Myometrial cell (primary cell): ENCODE results near the gene GABPB2. TPM values are rescaled to one million over a fixed set of nuclear protein-coding genes. Genes with fewer than 3 reads are reported as not detected.

Experiments used
- total RNA-seq: library from RNA; depleted of rRNA; stranded (reverse); fragments of >200 nt; gene quantifications from 2 replicates; pipeline ENCODE4 v1.2.3, GENCODE V29; 2015

Gene GABPB2
- total RNA-seq, result 11.9 and 14.4 TPM in 2 replicates

DNA sequence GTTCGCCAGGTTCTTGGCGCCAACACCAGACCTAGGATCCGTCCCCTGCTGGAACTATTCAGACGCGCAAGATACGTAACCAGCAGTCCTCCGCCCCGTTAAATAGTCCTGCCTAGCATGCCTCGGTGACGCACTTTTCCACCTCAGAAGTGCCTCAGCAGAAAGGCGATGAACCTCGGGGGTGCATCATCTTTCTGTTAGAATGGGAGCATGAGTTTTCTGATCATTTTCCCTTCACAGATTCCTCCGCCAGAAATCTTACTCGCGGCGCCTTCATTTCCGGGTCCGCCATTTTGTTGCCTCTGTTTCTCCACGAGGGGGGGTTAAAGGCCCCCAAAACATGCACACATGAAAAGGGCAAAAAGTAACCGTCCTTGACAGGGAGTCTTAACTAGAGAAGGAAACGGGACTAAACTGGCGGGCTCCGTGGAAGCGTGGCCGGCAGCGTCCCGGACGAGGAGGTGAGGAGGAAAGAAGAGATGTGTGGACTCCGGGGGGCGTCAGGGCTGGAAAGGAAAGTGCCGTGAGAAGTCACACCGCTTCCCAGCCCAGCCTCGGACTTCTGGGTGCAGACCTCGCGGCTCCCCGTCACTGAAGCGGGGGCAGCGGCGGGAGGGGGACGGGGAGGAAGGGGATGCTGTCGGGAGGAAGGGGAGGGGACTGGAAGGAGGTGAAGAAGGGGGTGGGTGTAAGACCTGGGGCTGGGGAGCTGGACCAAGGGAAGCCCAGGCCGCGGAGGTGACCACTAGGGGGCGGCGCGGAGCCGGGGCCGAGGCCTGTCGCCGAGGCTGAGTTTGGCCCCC is at the start of gene GABPB2:
TSS of gene GABPB2 (plus strand) at position 288 of the 803 bp plus-strand sequence. CDS start 17,429 bp downstream, outside the sequence.

GRCh38 chr1:151036356-151036755 is 34.2 kb upstream of the GABPB2 start, which contains the start of gene BNIPL:
Gene BNIPL, plus strand, starts transcription at chr1:151036586. Its CDS starts 140 bp downstream, at chr1:151036726.

GRCh38 chr1:151047591-151047924 is 23.0 kb upstream of the GABPB2 start, which contains the start of gene C1orf56:
Gene C1orf56, plus strand, starts transcription at chr1:151047751. Its CDS starts 97 bp downstream, at chr1:151047848.

DNA sequence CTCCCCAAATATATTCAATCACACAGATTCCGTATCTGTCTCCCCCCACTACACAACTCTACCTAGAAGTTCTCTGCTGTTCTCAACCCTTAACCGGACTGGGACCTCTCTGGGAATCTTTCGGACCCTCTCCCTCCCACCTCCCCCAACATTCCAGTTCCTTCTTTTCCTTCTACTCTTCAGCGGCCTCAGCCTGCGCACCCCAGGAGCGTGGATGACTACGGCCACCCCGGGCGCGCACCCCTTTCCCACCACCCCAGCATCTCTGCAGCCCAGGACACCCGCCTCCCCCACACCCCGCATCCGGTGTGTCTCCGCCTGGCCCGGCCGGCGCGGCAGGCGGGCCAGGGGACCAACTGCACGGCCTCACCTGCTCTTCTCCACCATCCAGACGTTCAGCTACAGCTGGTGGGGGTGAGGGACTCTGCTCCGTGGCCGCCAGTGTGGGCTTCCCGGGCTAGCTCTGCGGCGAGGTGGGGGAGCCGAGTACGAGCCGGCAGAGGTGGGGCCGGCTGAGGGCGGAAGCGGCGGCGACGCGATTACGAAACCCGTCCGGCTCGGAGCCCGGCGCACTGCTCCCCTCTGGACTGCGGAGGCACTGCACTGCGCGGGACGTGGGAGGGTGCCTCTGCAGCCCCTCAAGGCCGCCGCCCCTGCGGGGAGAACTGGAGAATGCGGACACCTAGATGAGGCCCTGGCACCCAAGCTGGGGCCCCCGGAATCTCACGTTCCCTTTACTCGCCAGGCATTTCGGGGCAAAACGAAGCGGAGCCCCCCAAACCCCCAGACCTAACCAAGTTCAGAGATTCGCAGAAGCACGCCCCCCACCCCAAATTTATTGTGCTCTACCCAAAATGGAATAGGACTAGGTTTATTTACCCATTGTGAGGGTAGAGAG is 11.2 kb upstream of the GABPB2 start, which contains the start of gene CDC42SE1:
TSS of gene CDC42SE1 (minus strand) at position 514 of the 898 bp plus-strand sequence. CDS start 3,892 bp downstream, outside the sequence.

DNA sequence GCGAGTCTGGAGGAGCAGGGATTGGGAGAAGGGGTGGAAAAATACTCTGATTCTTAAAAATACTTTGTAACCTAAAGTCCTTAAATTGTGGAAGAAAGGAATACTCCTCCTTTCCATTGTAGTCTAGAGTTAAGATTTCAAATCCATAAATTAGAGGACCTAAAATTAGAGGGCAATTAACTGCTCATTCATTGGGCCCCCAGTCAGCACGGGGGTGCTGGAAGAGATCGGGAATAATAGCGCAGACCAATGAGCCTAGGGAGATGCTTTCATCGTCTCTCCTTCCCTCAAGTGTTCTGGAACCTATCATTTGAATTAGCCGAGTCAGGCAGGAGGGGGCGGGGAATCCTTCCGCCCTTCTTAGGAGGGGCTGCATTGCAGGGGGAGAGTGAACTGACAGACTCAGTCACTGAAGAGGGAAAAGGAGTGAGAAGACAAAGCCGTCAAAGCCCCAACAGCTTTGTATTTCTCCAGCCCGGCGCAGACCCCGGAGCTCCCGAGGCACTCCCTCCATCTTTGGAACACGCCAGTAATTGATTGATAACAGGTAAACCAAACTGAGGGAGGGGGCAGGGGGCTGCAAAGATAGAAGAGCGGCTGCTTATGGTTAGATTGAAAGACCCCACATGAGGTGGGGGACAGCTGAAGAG is 10.4 kb upstream of the GABPB2 start, which contains the start of gene MLLT11:
TSS of gene MLLT11 (plus strand) at position 391 of the 650 bp plus-strand sequence. CDS start 6,828 bp downstream, outside the sequence.

GRCh38 chr1:151146412-151147131 is 76.0 kb downstream of the GABPB2 start, which contains the start of gene SEMA6C:
Gene SEMA6C, minus strand, starts transcription at chr1:151146631. Its CDS starts 4,010 bp downstream, at chr1:151142621.

GRCh38 chr1:151156515-151156819 is 85.9 kb downstream of the GABPB2 start, which contains the start of gene TNFAIP8L2:
Gene TNFAIP8L2, plus strand, starts transcription at chr1:151156649. Its CDS starts 2,049 bp downstream, at chr1:151158698.

DNA sequence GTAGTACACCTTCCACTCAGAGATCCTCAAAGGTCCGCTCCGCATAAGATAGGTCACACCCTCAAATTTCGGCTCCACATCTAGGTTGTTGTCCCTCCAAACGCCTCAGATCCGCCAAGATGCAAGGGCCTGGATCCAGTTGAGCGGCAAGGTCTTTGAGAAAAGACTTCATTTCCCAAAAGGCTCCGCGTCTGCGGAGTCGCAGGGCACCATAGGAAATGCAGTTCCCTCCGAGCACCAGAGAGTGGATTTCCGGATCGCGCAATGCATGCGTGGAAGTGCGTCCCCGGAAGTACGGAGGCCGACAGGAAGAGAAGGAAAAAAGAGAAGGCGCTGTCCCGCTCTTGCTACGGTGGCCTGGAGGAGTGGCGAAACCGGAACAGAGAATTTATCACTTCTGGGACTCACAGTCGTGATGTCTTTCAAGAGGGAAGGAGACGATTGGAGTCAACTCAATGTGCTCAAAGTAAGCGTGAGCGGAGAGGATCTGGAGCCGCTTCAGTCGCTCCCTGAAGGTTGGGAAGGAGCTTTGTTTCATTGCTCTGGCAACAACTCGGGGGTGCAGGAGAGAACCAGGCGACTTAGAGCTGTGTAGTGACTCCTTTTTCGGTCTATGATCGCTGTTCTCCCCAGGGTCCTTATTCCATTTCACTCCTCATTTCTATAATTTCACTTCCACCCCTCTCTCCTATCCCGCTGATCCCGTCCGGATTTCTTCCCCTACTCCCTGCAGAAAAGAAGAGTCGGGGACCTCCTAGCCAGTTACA is 95.4 kb downstream of the GABPB2 start, which contains the start of the genes LYSMD1 and SCNM1:
TSS of gene LYSMD1 (minus strand) at position 165 of the 767 bp plus-strand sequence. CDS start 644 bp downstream, outside the sequence.
TSS of gene SCNM1 (plus strand) at position 407 of the 767 bp plus-strand sequence. CDS start at position 416, 9 bp downstream.

Other genes with a start within 250 kb of the GABPB2 start
- 31.4 and 42.7 TPM in 2 replicates for gene ARNT, start 194.2 kb upstream of the GABPB2 start, total RNA-seq
- not detected in 2 replicates for gene CTXND2, start 183.6 kb upstream of the GABPB2 start, total RNA-seq
- gene SETDB1, start 144.4 kb upstream of the GABPB2 start, total RNA-seq, result 15.1 and 16.7 TPM in 2 replicates
- 113 and 140 TPM in 2 replicates for gene CERS2, start 95.9 kb upstream of the GABPB2 start, total RNA-seq
- 1.2 and 1.4 TPM in 2 replicates for gene ANXA9, start 88.5 kb upstream of the GABPB2 start, total RNA-seq
- 12.9 and 17.9 TPM in 2 replicates for gene MINDY1, start 63.9 kb upstream of the GABPB2 start, total RNA-seq
- gene PRUNE1, start 62.3 kb upstream of the GABPB2 start, total RNA-seq, result 4.4 and 6.6 TPM in 2 replicates
- not detected in 2 replicates for gene BNIPL, start 34.2 kb upstream of the GABPB2 start, total RNA-seq
- 1.9 and 2.6 TPM in 2 replicates for gene C1orf56, start 23.0 kb upstream of the GABPB2 start, total RNA-seq
- gene CDC42SE1, start 11.1 kb upstream of the GABPB2 start, total RNA-seq, result 34.0 and 42.4 TPM in 2 replicates
- gene MLLT11, start 10.4 kb upstream of the GABPB2 start, total RNA-seq, result 11.5 and 13.5 TPM in 2 replicates
- 1.4 and 3.4 TPM in 2 replicates for gene SEMA6C, start 75.9 kb downstream of the GABPB2 start, total RNA-seq
- not detected in 2 replicates for gene TNFAIP8L2, start 85.9 kb downstream of the GABPB2 start, total RNA-seq
- 4.9 and 8.3 TPM in 2 replicates for gene LYSMD1, start 95.1 kb downstream of the GABPB2 start, total RNA-seq
- gene SCNM1, start 95.4 kb downstream of the GABPB2 start, total RNA-seq, result 18.6 and 29.1 TPM in 2 replicates
- gene TMOD4, start 105.2 kb downstream of the GABPB2 start, total RNA-seq, result not detected in 2 replicates
- gene VPS72, start 119.4 kb downstream of the GABPB2 start, total RNA-seq, result 47.3 and 58.8 TPM in 2 replicates
- 55.3 and 69.5 TPM in 2 replicates for gene PIP5K1A, start 127.8 kb downstream of the GABPB2 start, total RNA-seq
- gene PSMD4, start 184.0 kb downstream of the GABPB2 start, total RNA-seq, result 235 and 269 TPM in 2 replicates
- gene ZNF687, start 211.5 kb downstream of the GABPB2 start, total RNA-seq, result 15.1 and 24.5 TPM in 2 replicates